Measurements from ENCODE around the gene ROGDI. TPM values are rescaled to one million over a fixed set of nuclear protein-coding genes. Genes with fewer than 3 reads are reported as not detected.

Gene ROGDI
- total RNA-seq, 2 experiments from 2014 or later, result 6.3 to 7.6 TPM

DNA sequence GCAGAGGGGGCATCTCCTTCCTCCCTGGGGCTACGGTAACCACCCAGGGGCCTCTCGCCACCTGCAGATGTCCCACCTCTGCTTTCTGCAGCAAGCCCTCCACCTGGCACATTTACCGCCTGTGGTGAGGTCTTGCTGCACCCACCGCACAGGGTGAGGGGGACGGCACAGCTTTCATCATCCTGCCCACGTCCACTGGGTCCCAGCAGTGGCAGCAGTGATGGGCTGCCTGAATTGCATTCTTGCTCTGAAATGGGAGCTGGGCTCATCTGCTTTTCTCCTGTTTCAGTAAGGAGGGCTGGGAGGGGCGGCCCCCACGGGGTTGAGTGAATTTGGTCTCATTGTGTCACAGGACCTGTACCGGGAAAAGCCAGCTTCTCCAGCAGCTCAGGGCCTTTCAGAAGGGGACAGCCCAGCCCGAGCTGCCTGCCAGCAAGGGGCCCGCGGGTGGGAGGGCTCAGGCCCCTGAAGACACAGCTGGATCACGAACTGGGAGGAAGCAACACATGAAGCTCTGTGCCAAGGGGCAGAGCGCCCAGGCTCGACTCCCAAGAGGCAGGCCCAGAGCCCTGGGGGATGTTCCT is 55.4 kb downstream of the ROGDI start:
- TF ChIP-seq, protein P1, sequence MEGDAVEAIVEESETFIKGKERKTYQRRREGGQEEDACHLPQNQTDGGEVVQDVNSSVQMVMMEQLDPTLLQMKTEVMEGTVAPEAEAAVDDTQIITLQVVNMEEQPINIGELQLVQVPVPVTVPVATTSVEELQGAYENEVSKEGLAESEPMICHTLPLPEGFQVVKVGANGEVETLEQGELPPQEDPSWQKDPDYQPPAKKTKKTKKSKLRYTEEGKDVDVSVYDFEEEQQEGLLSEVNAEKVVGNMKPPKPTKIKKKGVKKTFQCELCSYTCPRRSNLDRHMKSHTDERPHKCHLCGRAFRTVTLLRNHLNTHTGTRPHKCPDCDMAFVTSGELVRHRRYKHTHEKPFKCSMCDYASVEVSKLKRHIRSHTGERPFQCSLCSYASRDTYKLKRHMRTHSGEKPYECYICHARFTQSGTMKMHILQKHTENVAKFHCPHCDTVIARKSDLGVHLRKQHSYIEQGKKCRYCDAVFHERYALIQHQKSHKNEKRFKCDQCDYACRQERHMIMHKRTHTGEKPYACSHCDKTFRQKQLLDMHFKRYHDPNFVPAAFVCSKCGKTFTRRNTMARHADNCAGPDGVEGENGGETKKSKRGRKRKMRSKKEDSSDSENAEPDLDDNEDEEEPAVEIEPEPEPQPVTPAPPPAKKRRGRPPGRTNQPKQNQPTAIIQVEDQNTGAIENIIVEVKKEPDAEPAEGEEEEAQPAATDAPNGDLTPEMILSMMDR (conservative IDR thresholded peaks at IDR 0.05; ENCODE audit: low read length), result no peak
- no peak for TF ChIP-seq EZH2phosphoT487 (IDR thresholded peaks at IDR 0.05; ENCODE audit: borderline replicate concordance, low read depth, low read length)
- intact Hi-C loops (cut with micrococcal nuclease; ENCODE audit: unreplicated experiment), result no loop called here
- no peak overlapping the region for H2AFZ ChIP-seq (ENCODE audit: low read length)
- ChIA-PET CTCF (ENCODE audit: unreplicated experiment) (no interaction called here), POLR2A (interaction anchor here (0.8 to 1.3 kb wide), 4 partner anchors 8 to 21 kb away, joined by 3 to 7 read pairs (median 3); partner anchors contain the start of genes ANKS3 and DNAAF8)
- no peaks in the 10 kb centered on the region for H4K20me1 ChIP-seq (ENCODE audit: insufficient read depth, low read length)
- no peak overlapping the region for H3K27ac ChIP-seq (ENCODE audit: low read depth, low read length, poor library complexity, severe bottlenecking)
- no peak overlapping the region for H3K4me3 ChIP-seq (ENCODE audit: low read depth, low read length, poor library complexity, severe bottlenecking)
- H3K79me2 ChIP-seq (ENCODE audit: insufficient read depth, low read depth, low read length), result no peaks in the 10 kb centered on the region
- no peaks in the 10 kb centered on the region for H3K9me2 ChIP-seq (ENCODE audit: insufficient read depth, low read length)
- peaks cover 15% of the 10 kb centered on the region for H3K4me1 ChIP-seq (ENCODE audit: insufficient read depth, low read length, poor library complexity, severe bottlenecking)
- H3K36me3 ChIP-seq (ENCODE audit: insufficient read depth, low read length), result peaks cover 10% of the 10 kb centered on the region; the same call in 1 of the 2 replicates
- BruUV-seq (replicated peaks), result no TSS peak
- H3K4me2 ChIP-seq (ENCODE audit: low read length), result no peak overlapping the region
- no peak for DNase-seq (ENCODE audit: low spot score)
- no peaks in the 10 kb centered on the region for H3K9me3 ChIP-seq (ENCODE audit: low read length)

Small RNA genes lying within 50 kb of the gene (small RNA-seq; reads per million reads assigned to genes)
- not detected for gene RF00017

Other genes starting within 250 kb of the ROGDI start
- 0.08 and 0.13 TPM in 2 replicates for gene C16orf96, start 246.3 kb downstream of the ROGDI start, total RNA-seq (2014; rRNA removed; shearing (Covaris generic))
- 0.27 and 0.37 TPM in 2 replicates for gene C16orf96, start 246.3 kb downstream of the ROGDI start, total RNA-seq (2022)
- gene UBALD1, start 187.7 kb downstream of the ROGDI start, total RNA-seq (2014; rRNA removed; shearing (Covaris generic)), result 11.1 and 12.6 TPM in 2 replicates
- 34.1 and 34.9 TPM in 2 replicates for gene UBALD1, start 187.7 kb downstream of the ROGDI start, total RNA-seq (2022)
- 14.1 and 14.3 TPM in 2 replicates for gene MGRN1, start 177.8 kb downstream of the ROGDI start, total RNA-seq (2014; rRNA removed; shearing (Covaris generic))
- gene MGRN1, start 177.8 kb downstream of the ROGDI start, total RNA-seq (2022), result 43.1 and 45.4 TPM in 2 replicates
- 14.9 and 17.8 TPM in 2 replicates for gene NUDT16L1, start 109.1 kb downstream of the ROGDI start, total RNA-seq (2014; rRNA removed; shearing (Covaris generic))
- gene NUDT16L1, start 109.1 kb downstream of the ROGDI start, total RNA-seq (2022), result 15.9 and 18.9 TPM in 2 replicates
- 17.6 and 19.5 TPM in 2 replicates for gene ANKS3, start 68.4 kb downstream of the ROGDI start, total RNA-seq (2014; rRNA removed; shearing (Covaris generic))
- gene ANKS3, start 68.4 kb downstream of the ROGDI start, total RNA-seq (2022), result 21.7 and 25.4 TPM in 2 replicates
- gene DNAAF8, start 68.1 kb downstream of the ROGDI start, total RNA-seq (2014; rRNA removed; shearing (Covaris generic)), result 0.36 and 0.38 TPM in 2 replicates
- 1.1 TPM in 1 of 2 replicates, not detected in the other for gene DNAAF8, start 68.1 kb downstream of the ROGDI start, total RNA-seq (2022)
- gene ZNF500, start 35.5 kb downstream of the ROGDI start, total RNA-seq (2014; rRNA removed; shearing (Covaris generic)), result 12.9 and 16.1 TPM in 2 replicates
- 23.9 and 28.8 TPM in 2 replicates for gene ZNF500, start 35.5 kb downstream of the ROGDI start, total RNA-seq (2022)
- not detected in 2 replicates for gene SEPTIN12, start 14.3 kb downstream of the ROGDI start, total RNA-seq (2014; rRNA removed; shearing (Covaris generic))
- gene SEPTIN12, start 14.3 kb downstream of the ROGDI start, total RNA-seq (2022), result not detected in 2 replicates
- gene SMIM22, start 7.3 kb downstream of the ROGDI start, total RNA-seq (2014; rRNA removed; shearing (Covaris generic)), result not detected in 2 replicates
- not detected in 2 replicates for gene SMIM22, start 7.3 kb downstream of the ROGDI start, total RNA-seq (2022)
- 48.4 and 54.4 TPM in 2 replicates for gene GLYR1, start 44.7 kb upstream of the ROGDI start, total RNA-seq (2014; rRNA removed; shearing (Covaris generic))
- gene GLYR1, start 44.7 kb upstream of the ROGDI start, total RNA-seq (2022), result 95.6 and 113 TPM in 2 replicates
- gene UBN1, start 44.8 kb upstream of the ROGDI start, total RNA-seq (2014; rRNA removed; shearing (Covaris generic)), result 35.8 and 37.2 TPM in 2 replicates
- 53.0 and 53.3 TPM in 2 replicates for gene UBN1, start 44.8 kb upstream of the ROGDI start, total RNA-seq (2022)
- not detected in 2 replicates for gene PPL, start 134.5 kb upstream of the ROGDI start, total RNA-seq (2014; rRNA removed; shearing (Covaris generic))
- not detected in 2 replicates for gene PPL, start 134.5 kb upstream of the ROGDI start, total RNA-seq (2022)
- gene SEC14L5, start 155.7 kb upstream of the ROGDI start, total RNA-seq (2014; rRNA removed; shearing (Covaris generic)), result not detected in 2 replicates
- gene SEC14L5, start 155.7 kb upstream of the ROGDI start, total RNA-seq (2022), result not detected in 2 replicates
- 12.8 and 15.6 TPM in 2 replicates for gene NAGPA, start 231.3 kb upstream of the ROGDI start, total RNA-seq (2014; rRNA removed; shearing (Covaris generic))
- 12.2 and 14.6 TPM in 2 replicates for gene NAGPA, start 231.3 kb upstream of the ROGDI start, total RNA-seq (2022)

Measured in OCI-LY7 (cell line).